Measurements from ENCODE around the gene PALLD. TPM values are rescaled to one million over a fixed set of nuclear protein-coding genes. Genes with fewer than 3 reads are reported as not detected.

Gene PALLD
- total and polyA plus RNA-seq, 2 of the 8 experiments (the other 6 are each of a cell fraction or from before 2014, with no cell fraction given): 10.5 to 25.0 TPM

DNA sequence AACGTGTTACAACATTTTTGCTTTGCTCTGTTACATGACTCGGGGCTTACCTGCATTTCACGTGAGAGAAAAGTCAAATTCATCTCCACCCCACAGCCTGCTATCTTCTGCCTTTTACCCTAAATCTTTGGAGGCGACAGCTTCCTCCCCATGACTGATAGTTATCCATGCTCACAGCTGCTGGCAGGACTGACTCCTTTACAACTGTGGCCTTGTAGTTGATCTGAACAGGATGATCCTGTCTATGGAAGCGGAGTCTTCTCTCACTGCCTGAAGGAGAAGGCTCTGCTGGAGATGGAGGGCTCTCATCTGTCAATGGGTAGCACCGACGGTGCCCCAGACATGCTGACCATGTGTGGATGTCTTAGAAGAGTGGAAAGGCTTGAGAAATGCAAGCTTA is 362.2 kb downstream of the PALLD start:
- no peak overlapping the region for H3K4me3 ChIP-seq (ENCODE audit: extremely low read depth in 1 of 4, insufficient read depth in 2 of 4, low read depth in 3 of 4, low read length in 4 of 4)
- H3K18ac ChIP-seq (ENCODE audit: extremely low read depth, low read length): no peak overlapping the region
- H3K27ac ChIP-seq (ENCODE audit: low read depth, low read length): no peak overlapping the region
- H2AK5ac ChIP-seq (ENCODE audit: low read depth, low read length): no peak overlapping the region
- no peak overlapping the region for H2BK20ac ChIP-seq (ENCODE audit: low read length)
- H2BK5ac ChIP-seq (ENCODE audit: low read depth, low read length): no peak overlapping the region
- H4K5ac ChIP-seq (ENCODE audit: insufficient read length, low read depth, low read length): no peak overlapping the region
- peaks cover 0 to 6% (median 0%) of the 10 kb centered on the region in 4 experiments; a peak in 2 of 7 replicates for H3K4me1 ChIP-seq (replicated peaks in 1 of 4; ENCODE audit: control insufficient read depth in 3 of 4, insufficient read depth in 4 of 4, low read length in 3 of 4)
- H3K9ac ChIP-seq (replicated peaks in 1 of 4; ENCODE audit: extremely low read depth in 1 of 4, low read depth in 3 of 4, low read length in 3 of 4): no peak overlapping the region
- H3K14ac ChIP-seq (ENCODE audit: insufficient read length): no peak overlapping the region
- DNase-seq (ENCODE audit: low read depth in 1 of 2, low spot score in 2 of 2) (no peak), FAIRE-seq (no peak)
- ChIA-PET POLR2A (ENCODE audit: partially characterized antibody) (interaction anchor here (2.0 kb wide), 1 partner anchor 10 kb away, joined by 8 read pairs; no protein-coding TSS in a partner anchor), CTCF (ENCODE audit: partially characterized antibody) (interaction anchor here (1.0 kb wide), 1 partner anchor 25 kb away, joined by 3 read pairs; no protein-coding TSS in a partner anchor)
- no peak overlapping the region for H4K8ac ChIP-seq (ENCODE audit: extremely low read depth, insufficient read depth, low read length)
- H3K4me2 ChIP-seq (ENCODE audit: insufficient read depth in 1 of 2, low read depth in 2 of 2, low read length in 2 of 2): no peak overlapping the region
- H3K79me2 ChIP-seq (ENCODE audit: control insufficient read depth in 1 of 2, insufficient read depth in 2 of 2, low read length in 2 of 2): no peaks in the 10 kb centered on the region
- no peak overlapping the region; the same call in 1 of the 2 replicates for H2BK15ac ChIP-seq (ENCODE audit: low read length)
- no peak overlapping the region for H3K4ac ChIP-seq (replicated peaks; ENCODE audit: insufficient read length, low read depth, low read length)
- no peak overlapping the region for H2BK12ac ChIP-seq (ENCODE audit: low read depth, low read length)
- H3K23ac ChIP-seq (ENCODE audit: insufficient read length): no peak overlapping the region
- no peak overlapping the region for H4K91ac ChIP-seq (replicated peaks; ENCODE audit: insufficient read length, low read length)
- no peaks in the 10 kb centered on the region for H3K23me2 ChIP-seq (ENCODE audit: low read depth, low read length)
- no peaks in the 10 kb centered on the region; the same call in 1 of the 2 replicates for H3K79me1 ChIP-seq (ENCODE audit: low read depth, low read length)
- no peak overlapping the region for H2BK120ac ChIP-seq (replicated peaks; ENCODE audit: low read depth, low read length)
- H2AFZ ChIP-seq (ENCODE audit: low read length): no peak overlapping the region
- no peaks in the 10 kb centered on the region for H3K9me3 ChIP-seq (ENCODE audit: insufficient read depth in 2 of 2, low read depth in 1 of 2, low read length in 1 of 2)
- WGBS, 2 experiments (ENCODE audit: extremely low coverage in 1 of 2, insufficient coverage in 1 of 2, insufficient read length in 1 of 2, insufficient replicate concordance in 2 of 2, low coverage in 1 of 2, low lambda C conversion rate in 2 of 2, missing lambda C conversion rate in 1 of 2): 88% methylated on average over 7 of the region's 7 CpGs; no CpG with 5 or more reads in 1 of the 2 experiments
- no peaks in the 10 kb centered on the region for H4K20me1 ChIP-seq (replicated peaks in 1 of 2; ENCODE audit: control insufficient read depth in 1 of 2, insufficient read depth in 2 of 2, low read length in 2 of 2)
- no peaks in the 10 kb centered on the region for H3K36me3 ChIP-seq (ENCODE audit: control insufficient read depth in 2 of 4, insufficient read depth in 4 of 4, low read length in 3 of 4)
- peak overlapping the region; percentile 7 for H3K56ac ChIP-seq (replicated peaks; ENCODE audit: insufficient read length, low read depth, low read length)
- H3K27me3 ChIP-seq (replicated peaks in 1 of 4; ENCODE audit: control insufficient read depth in 3 of 4, extremely low read depth in 1 of 4, insufficient read depth in 3 of 4, low read length in 3 of 4): no peaks in the 10 kb centered on the region
- TF ChIP-seq GTF2F1 (IDR thresholded peaks at IDR 0.05; ENCODE audit: borderline replicate concordance, low read depth, low read length) (no peak), CBX8 (IDR thresholded peaks at IDR 0.05; ENCODE audit: borderline replicate concordance, low read depth, low read length) (no peak), EP300 (IDR thresholded peaks at IDR 0.05; ENCODE audit: borderline replicate concordance in 1 of 2, low read depth in 2 of 2, low read length in 2 of 2) (no peak), RNF2 (IDR thresholded peaks at IDR 0.05; ENCODE audit: borderline replicate concordance, low read depth, low read length, missing control alignments, poor library complexity, severe bottlenecking) (no peak), TAF1 (IDR thresholded peaks at IDR 0.05; ENCODE audit: low read depth, low read length) (no peak), EGR1 (IDR thresholded peaks at IDR 0.05; ENCODE audit: borderline replicate concordance, low read depth, low read length) (no peak), SP4 (IDR thresholded peaks at IDR 0.05; ENCODE audit: low read length) (no peak)
- TF ChIP-seq, protein P1, sequence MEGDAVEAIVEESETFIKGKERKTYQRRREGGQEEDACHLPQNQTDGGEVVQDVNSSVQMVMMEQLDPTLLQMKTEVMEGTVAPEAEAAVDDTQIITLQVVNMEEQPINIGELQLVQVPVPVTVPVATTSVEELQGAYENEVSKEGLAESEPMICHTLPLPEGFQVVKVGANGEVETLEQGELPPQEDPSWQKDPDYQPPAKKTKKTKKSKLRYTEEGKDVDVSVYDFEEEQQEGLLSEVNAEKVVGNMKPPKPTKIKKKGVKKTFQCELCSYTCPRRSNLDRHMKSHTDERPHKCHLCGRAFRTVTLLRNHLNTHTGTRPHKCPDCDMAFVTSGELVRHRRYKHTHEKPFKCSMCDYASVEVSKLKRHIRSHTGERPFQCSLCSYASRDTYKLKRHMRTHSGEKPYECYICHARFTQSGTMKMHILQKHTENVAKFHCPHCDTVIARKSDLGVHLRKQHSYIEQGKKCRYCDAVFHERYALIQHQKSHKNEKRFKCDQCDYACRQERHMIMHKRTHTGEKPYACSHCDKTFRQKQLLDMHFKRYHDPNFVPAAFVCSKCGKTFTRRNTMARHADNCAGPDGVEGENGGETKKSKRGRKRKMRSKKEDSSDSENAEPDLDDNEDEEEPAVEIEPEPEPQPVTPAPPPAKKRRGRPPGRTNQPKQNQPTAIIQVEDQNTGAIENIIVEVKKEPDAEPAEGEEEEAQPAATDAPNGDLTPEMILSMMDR (IDR thresholded peaks at IDR 0.05; ENCODE audit: control extremely low read depth in 1 of 3, insufficient read depth in 1 of 3, low read depth in 1 of 3, low read length in 3 of 3): no peak

Data from H1 (cell line).